Neural crest cell (in vitro differentiated cells): Measurements from ENCODE around the gene FOSL2. TPM values are rescaled to one million over a fixed set of nuclear protein-coding genes. Genes with fewer than 3 reads are reported as not detected.

ENCODE experiments used
- DNase-seq: peaks from one replicate; pipeline ENCODE4 v3.0.0; 2021; ENCODE audit warnings: low read depth, mixed read lengths, low spot score
- H3K27ac Mint-ChIP-seq: one replicate; pipeline ENCODE4 v1.8.0; 2021; ENCODE audit warnings: mild to moderate bottlenecking, mixed read lengths; ENCODE audit not compliant: unreplicated experiment
- H3K27me3 Mint-ChIP-seq: 2 replicates; pipeline ENCODE4 v1.8.0; 2021; ENCODE audit warnings: low read depth, mild to moderate bottlenecking, mixed read lengths
- H3K36me3 Mint-ChIP-seq: 2 replicates; pipeline ENCODE4 v1.8.0; 2021; ENCODE audit warnings: low read depth, mild to moderate bottlenecking, mixed read lengths
- H3K4me1 Mint-ChIP-seq: 2 replicates; pipeline ENCODE4 v1.8.0; 2021; ENCODE audit warnings: mixed read lengths
- H3K4me3 Mint-ChIP-seq: one replicate; pipeline ENCODE4 v1.8.0; 2021; ENCODE audit warnings: mild to moderate bottlenecking, mixed read lengths
- H3K9me3 Mint-ChIP-seq: 2 replicates; pipeline ENCODE4 v1.8.0; 2021; ENCODE audit warnings: mixed read lengths
- CTCF ChIP-seq: fragments of 200-600 bp; sonication (generic); conservative IDR thresholded peaks from 2 replicates; pipeline ENCODE4 v1.5.0; 2021; ENCODE audit warnings: antibody characterized with exemption, mild to moderate bottlenecking
- total RNA-seq: library from RNA; stranded (reverse); gene quantifications from 2 replicates; pipeline ENCODE4 v1.2.1, GENCODE V29; 2021

The FOSL2 gene
- total RNA-seq, 1 donor from 2014 or later, result 2.9 TPM

DNA sequence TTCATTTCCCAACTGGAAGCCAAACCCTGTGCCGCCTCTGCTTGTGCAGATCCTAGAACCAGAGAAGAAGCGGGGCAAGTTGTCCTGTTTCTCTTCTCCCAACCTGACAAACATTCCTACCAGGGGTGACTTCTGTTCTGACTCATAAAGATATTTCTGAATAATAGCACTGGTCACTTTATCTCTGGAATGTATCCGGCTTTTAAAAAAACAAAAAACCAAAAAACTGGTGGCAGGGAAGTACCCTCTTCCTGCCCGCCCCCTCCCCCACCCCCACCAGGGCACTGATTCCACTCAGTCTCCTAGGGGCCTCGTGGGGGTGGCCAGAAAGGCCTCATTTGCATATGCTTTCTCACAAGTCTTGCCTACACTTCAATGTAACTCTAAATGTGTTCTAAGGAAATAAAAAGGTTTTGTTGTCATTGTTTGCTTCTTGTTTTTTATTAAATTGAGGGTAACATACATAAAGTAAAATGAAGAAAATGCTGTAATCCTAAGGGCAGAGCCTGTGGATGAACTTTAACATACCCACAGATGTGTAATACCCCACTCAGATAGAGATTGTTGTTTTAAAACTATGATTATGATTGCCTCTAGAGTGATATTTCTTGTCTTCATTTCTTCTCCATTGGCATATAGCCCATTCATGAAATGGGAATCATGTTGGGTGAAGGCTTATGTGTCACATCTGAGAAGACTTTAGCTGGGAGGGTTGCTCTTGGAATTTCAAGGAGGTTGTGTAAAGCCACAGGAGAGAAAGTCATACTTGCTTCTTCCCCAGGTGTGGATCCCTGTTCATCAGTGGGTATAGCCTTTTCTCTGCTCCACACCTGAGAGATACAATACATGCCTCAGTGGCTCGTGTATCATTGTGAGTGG lies 5.3 kb upstream of the FOSL2 start:
- H3K4me1 Mint-ChIP-seq, result peaks cover 22% of the 10 kb centered on the region
- no peaks in the 10 kb centered on the region for H3K36me3 Mint-ChIP-seq
- H3K9me3 Mint-ChIP-seq, result no peaks in the 10 kb centered on the region
- H3K27ac Mint-ChIP-seq, result no peak overlapping the region
- peak overlapping the region; percentile 22 for H3K4me3 Mint-ChIP-seq
- no peak for TF ChIP-seq CTCF
- DNase-seq, result no peak
- peaks cover 24% of the 10 kb centered on the region for H3K27me3 Mint-ChIP-seq

DNA sequence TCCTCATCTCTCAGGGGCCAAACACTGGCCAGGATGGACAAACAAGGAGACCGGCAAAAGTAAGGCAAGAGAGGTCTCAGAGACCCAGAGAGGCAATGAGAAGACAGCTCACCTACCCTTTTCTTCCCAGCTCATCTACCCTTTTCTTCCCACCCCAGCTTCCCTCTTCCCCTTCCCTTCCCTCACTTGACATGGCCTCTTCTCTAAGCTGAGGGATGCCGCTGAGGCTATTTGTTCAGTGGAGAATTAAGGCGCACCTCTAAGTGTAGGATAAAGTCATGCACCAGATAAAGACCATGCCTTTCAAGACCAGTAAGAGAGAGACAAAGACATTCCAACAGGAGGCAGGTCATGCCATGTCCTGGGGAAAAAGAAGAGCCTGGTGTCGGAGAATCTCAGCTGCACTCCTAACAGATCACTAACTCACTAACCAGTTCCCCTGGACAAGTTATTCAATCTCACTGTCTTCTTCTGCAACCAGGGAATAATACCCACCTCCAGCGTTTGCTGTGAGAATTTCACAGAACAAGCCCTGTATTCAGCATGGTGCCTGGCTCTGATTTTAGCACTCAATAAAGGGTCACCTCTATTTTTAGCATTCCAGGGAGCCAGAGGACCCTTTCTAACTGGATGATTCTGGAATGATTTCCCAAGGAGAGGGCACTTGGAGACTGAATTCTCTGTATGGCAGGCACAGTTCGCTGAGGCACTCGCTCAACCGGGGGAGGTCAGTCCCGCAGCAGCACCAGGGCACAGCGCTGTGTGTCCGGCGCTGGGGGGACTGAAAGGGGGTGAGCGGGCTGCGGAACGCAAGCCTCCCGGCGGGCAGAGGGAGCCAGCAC lies 3.0 kb upstream of the FOSL2 start:
- peak overlapping the region; percentile 83 for H3K27ac Mint-ChIP-seq
- H3K4me3 Mint-ChIP-seq, result peak overlapping the region; percentile 91
- H3K36me3 Mint-ChIP-seq, result no peaks in the 10 kb centered on the region
- no peak for TF ChIP-seq CTCF
- peaks cover 29% of the 10 kb centered on the region for H3K4me1 Mint-ChIP-seq
- DNase-seq, result no peak
- H3K9me3 Mint-ChIP-seq, result no peaks in the 10 kb centered on the region
- peaks cover 27% of the 10 kb centered on the region for H3K27me3 Mint-ChIP-seq

DNA sequence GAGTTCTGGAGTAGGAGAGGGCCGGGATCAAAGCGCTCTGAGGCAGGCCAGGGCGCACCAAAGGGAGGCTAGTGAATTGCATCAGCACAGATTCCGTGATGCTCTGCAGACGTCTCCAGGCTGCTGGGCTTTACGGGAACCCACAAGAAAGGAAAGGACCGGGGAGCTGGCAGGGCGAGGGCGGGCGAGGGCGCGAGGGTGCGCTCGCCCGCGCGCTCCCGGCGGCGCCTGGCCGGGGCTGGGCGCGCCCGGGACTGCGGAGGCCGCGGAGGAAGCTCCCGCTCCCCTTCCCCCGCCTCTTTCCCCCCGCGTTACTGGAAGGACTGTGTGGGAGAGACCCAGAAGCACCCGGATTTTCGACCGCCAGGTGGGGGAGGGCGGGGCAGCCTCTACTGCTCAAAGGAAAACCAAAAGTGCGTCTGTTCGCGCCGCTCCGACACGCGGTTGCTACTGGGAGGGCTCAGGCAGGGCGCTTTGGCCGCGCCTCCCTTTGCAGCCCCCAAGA lies 2.4 kb upstream of the FOSL2 start:
- peak overlapping the region; percentile 83 for H3K27ac Mint-ChIP-seq
- TF ChIP-seq CTCF, result peak; percentile 39
- H3K27me3 Mint-ChIP-seq, result peaks cover 27% of the 10 kb centered on the region
- no peaks in the 10 kb centered on the region for H3K36me3 Mint-ChIP-seq
- H3K4me1 Mint-ChIP-seq, result peaks cover 29% of the 10 kb centered on the region
- no peaks in the 10 kb centered on the region for H3K9me3 Mint-ChIP-seq
- peak; percentile 42 for DNase-seq
- peak overlapping the region; percentile 92 for H3K4me3 Mint-ChIP-seq

- Mint-ChIP-seq H3K27ac (no peak overlapping the region), H3K4me3 (peak overlapping the region; percentile 92), H3K36me3 (no peaks in the 10 kb centered on the region), H3K27me3 (peaks cover 27% of the 10 kb centered on the region), H3K4me1 (peaks cover 29% of the 10 kb centered on the region), H3K9me3 (no peaks in the 10 kb centered on the region)
- peak; percentile 34 for DNase-seq
- no peak for TF ChIP-seq CTCF
Measured at GRCh38 chr2:28390746-28391563, 1.7 kb upstream of the FOSL2 start.
